Measurements from ENCODE around the gene ECEL1.

Gene ECEL1

DNA sequence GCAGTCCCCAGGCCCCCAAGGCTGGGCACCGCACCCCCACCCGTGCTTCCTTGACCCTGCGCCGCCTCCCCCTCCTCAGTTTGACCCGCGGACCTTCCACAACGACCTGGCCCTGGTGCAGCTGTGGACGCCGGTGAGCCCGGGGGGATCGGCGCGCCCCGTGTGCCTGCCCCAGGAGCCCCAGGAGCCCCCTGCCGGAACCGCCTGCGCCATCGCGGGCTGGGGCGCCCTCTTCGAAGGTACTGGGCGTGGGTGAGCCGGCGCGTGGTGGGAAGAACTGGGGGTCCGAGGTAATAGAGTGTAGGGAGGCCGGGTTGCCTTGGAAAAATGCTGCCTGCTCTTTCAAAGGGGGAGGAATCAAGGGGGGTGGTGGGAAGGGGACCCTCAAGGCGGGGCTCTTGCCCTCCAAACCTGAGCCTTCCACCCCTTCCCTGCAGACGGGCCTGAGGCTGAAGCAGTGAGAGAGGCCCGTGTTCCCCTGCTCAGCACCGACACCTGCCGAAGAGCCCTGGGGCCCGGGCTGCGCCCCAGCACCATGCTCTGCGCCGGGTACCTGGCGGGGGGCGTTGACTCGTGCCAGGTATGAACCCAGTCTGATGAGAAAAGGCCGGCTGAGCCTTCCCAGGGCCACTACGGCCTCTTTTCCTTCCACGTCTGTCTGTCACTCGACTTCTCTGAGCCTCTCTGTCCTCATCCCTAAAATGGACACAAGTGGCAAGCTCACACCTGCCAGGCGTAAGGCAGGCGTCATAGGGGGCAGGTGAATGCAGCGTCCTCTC lies 35.2 kb upstream of the ECEL1 start:
- no peak for DNase-seq

- no peak for DNase-seq
Measured at GRCh38 chr2:232521959-232522622, 34.5 kb upstream of the ECEL1 start.

GRCh38 chr2:232521098-232521497 lies 33.5 kb upstream of the ECEL1 start:
- DNase-seq = no peak

DNA sequence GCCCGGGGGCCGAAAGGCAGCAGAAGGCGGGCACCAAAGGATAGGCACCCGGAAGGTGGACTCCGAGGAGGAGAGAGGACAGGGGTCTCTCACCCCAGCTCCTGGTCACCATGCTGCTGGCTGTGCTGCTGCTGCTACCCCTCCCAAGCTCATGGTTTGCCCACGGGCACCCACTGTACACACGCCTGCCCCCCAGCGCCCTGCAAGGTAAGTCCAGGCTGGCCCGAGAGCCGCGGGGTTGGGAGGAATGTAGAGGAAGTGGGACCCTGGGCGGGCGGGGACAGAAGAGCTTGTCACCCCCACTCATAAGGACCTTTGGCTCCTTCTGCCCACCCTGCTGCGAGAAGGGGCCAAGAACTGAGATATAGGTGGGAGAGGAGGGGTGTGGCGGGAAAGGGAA lies 32.9 kb upstream of the ECEL1 start:
- DNase-seq = no peak

GRCh38 chr2:232519581-232520438 lies 32.2 kb upstream of the ECEL1 start, which contains the start of gene PRSS56:
Gene PRSS56 (plus strand): TSS chr2:232520388. CDS start chr2:232520599, 211 bp downstream.
- DNase-seq = no peak

DNA sequence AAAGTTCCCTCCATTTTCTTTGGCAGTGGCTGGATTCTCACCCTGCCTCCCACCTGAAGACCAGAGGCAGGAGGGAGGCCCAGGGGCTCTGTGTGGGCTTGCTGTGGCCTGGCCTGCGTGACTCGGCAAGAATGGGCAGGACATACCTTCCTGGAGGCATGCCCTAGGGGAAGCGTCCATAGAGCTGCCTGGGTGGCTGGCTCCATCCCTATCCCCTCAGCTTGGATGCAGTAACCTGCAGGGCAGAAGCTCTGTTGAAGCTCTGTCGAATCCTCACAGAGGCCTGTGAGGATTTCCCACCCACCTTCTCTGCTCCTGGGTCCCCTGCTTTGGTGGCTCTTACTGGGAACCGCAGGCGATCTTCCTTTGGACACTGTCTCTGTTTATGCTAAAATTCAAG lies 31.2 kb upstream of the ECEL1 start:
- no peak for DNase-seq

DNA sequence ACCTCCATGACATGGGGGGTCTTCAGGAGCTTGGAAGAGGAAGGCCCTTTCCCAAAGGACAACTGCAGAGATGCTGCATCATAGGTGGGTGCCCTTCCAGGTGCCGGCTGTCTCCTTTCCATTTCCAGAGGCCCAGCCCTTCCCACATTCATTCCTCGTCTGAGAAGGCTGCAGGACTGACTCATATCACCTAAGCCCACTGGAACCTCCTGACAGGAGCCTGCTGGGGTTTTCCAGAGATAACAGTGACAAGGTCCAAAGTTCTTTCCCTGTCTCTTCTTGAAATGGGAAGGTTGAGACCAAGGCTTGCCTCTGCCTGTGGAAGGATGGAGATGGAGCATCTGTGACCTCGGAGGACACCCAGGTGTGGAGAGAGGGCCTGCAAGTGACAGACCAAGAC lies 28.9 kb upstream of the ECEL1 start:
- no peak for DNase-seq

- no peak for DNase-seq
Measured at GRCh38 chr2:232515639-232516038, 28.0 kb upstream of the ECEL1 start.

DNA sequence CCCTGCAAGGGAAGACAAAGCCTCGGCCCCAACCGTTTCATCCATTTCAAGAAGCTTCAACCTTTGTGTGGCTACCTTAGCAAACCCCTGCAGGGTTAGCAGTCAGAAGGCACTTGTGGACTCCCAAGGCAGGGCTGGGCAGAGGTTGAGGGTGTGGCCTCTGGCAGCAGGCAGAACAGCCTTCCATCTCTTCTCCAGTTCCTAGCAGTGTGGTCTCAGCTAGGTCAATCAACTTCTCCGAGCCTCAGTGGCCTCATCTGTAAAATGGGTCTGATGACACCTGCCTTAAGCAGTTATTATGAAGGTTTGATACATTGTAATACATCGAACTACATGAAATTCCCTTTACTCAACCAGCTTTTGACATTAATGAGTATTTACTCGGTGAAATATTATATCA lies 25.7 kb upstream of the ECEL1 start:
- no peak for DNase-seq

DNA sequence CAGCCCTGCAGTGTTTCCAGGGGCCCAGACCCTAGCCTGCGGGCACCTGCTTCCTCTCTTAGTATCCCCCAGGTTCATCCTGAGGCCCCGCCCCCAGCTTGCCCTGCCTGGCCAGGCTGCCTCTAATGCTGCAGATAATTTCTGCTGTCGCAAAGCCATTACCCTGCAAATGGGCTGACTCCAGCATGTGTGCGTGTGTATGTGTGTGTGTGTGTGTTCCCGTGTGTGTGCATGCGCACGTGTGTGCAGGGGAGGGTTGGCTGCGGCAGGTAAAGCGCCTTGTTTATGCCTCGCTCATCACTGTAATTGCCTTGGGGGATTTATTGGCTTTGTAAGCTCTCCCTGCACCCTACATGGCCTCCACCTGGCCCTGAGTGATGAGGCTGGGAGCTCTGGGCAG lies 25.0 kb upstream of the ECEL1 start:
- DNase-seq = no peak

GRCh38 chr2:232511336-232511890 lies 23.8 kb upstream of the ECEL1 start:
- DNase-seq = no peak

- DNase-seq = no peak
Measured at GRCh38 chr2:232508251-232508650, 20.6 kb upstream of the ECEL1 start.

- DNase-seq = no peak
Measured at GRCh38 chr2:232506709-232507108, 19.1 kb upstream of the ECEL1 start.

DNA sequence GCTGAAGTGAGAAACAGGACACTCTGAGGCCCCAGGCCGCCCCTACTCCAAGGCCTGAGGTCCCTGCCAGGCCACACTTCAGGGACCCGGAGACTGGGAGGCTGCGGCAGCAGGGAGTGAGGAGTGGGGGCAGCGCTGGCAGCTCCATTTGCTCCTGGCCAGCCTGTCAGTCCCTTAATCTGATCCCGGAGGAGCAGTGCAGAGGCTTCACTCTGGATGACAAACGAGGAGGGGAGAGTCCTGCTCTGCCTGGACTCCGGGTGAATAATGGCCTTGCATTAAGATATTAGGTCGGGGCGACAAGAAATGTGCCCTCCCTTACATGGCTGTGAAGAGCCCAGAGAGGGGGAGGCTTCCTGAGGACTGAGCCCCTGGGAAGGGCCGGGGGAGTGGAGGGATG lies 18.2 kb upstream of the ECEL1 start:
- DNase-seq = no peak

DNA sequence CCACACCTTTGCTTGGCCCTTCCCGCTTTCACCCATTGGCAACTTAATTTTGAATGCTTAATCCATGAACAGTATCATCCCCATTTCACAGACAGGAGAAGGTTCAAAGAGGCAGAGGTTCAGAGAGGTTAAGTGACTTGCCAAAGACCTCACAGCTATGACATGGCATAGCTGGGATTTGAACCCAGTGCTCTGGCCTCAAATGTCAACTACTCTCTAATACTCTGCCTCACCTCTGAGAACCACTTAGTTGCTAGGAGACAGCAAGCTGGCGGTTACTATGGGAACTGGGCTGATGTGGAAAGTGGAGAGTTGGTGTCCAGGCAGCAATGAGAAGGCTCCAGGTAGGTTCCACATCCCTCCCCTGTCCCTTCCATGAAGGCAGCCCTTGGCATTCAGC lies 16.8 kb upstream of the ECEL1 start:
- no peak for DNase-seq

DNA sequence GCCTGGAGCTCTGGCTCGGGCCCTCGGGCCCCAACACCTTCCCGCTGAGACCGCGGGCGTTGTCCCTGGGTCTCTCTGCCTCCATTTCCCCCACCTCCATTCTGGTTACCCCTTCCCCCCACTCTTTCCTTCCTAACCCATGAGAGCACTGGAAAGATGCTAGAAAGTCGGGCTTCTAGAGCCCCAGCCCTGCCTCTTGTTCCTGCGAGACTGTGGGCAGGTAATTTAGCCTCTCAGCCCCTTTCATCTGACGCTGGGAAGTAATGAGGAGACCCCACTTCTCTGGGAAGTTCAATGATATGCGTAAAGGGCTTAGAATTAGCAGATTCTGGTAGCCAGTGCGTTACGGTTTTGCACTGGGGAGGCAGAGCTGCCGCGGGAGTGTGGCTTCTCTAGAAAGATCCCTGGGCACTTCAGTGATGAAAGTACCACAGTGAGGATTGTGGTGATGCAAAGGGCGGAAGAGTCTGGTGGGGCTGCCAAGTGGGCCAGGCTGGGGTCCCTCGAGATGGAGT lies 16.2 kb upstream of the ECEL1 start:
- DNase-seq = no peak

DNA sequence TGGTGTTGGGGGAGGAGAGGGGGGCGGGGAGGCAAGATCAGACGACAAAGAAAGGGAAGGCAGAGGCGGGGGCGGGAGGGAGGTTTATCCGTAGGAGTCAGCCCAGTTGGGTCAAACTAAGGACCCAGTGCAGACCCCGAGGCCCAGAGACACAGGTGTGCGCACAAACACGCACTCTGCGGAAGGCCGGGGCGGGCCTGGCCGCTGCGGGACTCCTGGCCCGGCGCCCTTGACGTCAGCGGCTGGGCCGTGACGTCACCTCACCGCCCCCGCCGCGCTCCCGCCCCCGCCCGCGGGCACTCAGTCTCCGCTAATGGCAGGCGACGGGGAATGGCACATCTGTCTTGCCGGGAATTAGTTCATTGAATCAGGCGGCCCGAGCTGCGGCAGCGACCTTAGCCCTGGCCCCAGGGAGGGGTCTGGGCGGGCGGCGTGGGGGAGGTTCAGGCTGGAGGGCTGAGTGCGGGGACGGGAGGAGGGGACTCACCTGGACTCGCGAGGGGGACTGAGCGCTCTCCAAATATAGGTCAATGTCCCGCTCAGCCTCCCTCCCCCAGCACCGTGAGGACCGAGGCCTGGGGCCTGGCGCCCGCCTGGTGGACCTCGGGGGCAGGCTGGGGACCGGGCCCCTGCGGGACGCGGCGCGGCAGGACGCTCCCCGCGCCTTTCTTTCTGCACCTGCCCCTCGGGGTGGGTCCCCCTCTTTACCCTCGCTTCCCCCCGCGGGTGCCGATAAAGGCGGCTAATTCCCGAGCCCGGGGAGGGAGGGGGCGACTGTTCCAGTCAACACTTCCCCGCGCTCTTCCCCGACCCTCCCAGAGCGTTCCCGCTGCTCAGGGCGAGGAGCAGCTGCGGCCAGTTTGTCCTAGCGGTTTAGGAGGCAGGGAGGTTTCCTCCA lies 15.5 kb upstream of the ECEL1 start:
- DNase-seq = no peak

DNA sequence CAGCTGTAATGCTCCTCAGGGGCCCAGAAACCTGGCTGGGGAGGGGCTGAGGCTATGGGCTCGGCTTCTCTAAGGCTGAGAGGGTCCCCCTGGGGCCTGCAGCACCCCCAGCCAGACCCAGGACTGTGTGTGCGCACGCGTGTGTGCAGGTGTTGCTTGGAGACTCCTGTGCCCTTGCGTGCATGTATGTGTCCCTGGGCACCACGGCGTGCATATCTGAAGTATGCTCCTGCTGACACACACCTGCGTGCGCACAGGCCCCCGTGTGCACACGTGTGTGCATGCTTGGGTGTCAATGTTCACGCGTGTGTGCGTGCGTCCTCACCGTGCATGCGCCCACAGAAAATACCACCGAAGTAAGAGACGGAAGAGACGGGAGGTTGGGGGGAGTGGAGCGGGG lies 14.9 kb upstream of the ECEL1 start:
- no peak for DNase-seq

GRCh38 chr2:232501794-232502390 lies 14.3 kb upstream of the ECEL1 start:
- DNase-seq = no peak

DNA sequence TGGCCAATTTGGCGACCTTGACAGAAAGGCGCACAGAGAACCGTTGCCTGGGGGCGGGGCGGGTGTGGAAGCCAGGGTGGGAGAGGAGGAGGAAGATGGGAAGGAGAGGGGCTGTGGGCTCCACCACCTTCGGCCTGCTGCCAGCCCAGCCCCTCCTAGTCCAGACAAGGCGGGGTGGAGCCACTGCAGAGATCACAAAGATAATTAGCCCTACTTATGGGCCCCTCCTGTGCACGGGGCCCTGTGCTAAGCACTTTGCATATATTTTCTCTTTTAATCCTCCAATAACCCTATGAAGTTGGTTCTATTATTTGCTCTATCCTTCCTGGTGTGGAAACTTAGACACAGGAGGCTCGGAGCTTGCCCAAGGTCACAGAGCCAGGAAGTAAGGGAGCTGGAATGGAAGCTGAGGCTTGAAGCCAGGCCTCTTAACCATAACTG lies 13.7 kb upstream of the ECEL1 start:
- DNase-seq = no peak

DNA sequence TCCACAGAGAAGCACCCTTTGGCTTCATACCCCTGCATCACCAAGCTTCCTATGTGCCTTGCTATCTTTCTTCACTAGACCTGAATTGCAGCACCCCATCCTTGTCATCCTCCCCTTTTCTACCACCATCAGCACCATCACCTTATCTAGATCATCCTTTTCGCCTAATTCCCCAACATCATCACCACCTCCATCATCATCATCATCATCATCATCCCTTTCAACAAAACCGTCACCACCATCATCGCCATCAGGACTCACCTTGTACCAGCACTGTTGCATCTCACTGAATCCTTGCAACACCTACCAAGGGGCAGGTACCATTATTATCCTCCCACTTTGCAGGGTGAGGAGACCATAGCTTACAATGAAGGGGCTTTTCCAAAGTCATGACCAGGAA lies 10.8 kb upstream of the ECEL1 start:
- DNase-seq = no peak

DNA sequence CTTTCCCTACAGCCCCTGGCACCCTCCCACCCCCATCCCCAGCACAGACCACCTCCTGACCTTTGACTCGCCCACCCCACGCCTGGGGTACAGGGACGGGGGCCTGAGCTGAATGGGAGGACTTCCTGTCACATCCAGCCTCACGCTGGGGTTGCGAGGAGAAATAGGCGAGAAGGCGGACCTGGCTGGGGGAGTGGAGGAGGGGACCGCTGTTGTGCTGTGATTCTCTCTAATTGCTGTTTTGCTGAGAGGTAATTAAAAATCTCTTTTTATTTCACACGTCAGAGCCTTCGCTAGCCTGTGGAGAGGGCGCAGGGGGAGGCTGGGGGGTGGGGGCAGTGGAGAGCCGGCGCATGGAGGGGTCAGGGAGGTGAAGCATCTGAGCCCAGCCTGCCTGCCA lies 9.7 kb upstream of the ECEL1 start:
- DNase-seq = no peak
